WTC11 (cell line): Measurements from ENCODE around the gene XRCC4.

ENCODE experiments used
- CTCF ChIP-seq: fragments of 200-600 bp; IDR thresholded peaks from 2 replicates; pipeline ENCODE4 v1.8.0; 2022; ENCODE audit warnings: antibody characterized with exemption
- GRHL2 ChIP-seq: fragments of 250-450 bp; sonication (Bioruptor Pico); IDR thresholded peaks from 2 replicates; pipeline ENCODE4 v1.8.0; 2022; ENCODE audit warnings: mild to moderate bottlenecking, moderate library complexity; ENCODE audit not compliant: insufficient replicate concordance, severe bottlenecking
- GTF2I ChIP-seq: fragments of 250-450 bp; sonication (Bioruptor Pico); conservative IDR thresholded peaks from 2 replicates; pipeline ENCODE4 v1.4.0; 2021; ENCODE audit warnings: mild to moderate bottlenecking
- NR1H2 ChIP-seq: sonication (generic); formaldehyde crosslinking; IDR thresholded peaks from 2 replicates; pipeline ENCODE4 v1.9.0; 2021; ENCODE audit warnings: mild to moderate bottlenecking, moderate library complexity, missing genetic modification reagents
- PRDM15 ChIP-seq: sonication (generic); formaldehyde crosslinking; IDR thresholded peaks from 2 replicates; pipeline ENCODE4 v1.8.0; 2022; ENCODE audit warnings: missing genetic modification reagents
- RELA ChIP-seq: sonication (generic); formaldehyde crosslinking; IDR thresholded peaks from 2 replicates; pipeline ENCODE4 v1.8.1; 2022; ENCODE audit warnings: missing genetic modification reagents, mild to moderate bottlenecking, borderline replicate concordance
- TP53 ChIP-seq: sonication (generic); formaldehyde crosslinking; IDR thresholded peaks from 2 replicates; pipeline ENCODE4 v1.8.1; 2023; ENCODE audit warnings: mild to moderate bottlenecking, missing genetic modification reagents
- ZNF317 ChIP-seq: sonication (generic); formaldehyde crosslinking; IDR thresholded peaks from 2 replicates; pipeline ENCODE4 v1.8.1; 2023; ENCODE audit warnings: low read depth, mild to moderate bottlenecking, moderate library complexity, missing genetic modification reagents, borderline replicate concordance
- ZNF416 ChIP-seq: fragments of 250-450 bp; sonication (Bioruptor Pico); IDR thresholded peaks from 2 replicates; pipeline ENCODE4 v1.9.0; 2021; ENCODE audit warnings: mild to moderate bottlenecking, inconsistent platforms

GRCh38 chr5:83385812-83386211, 308.5 kb downstream of the XRCC4 start:
- TF ChIP-seq PRDM15, result no peak
- no peak for TF ChIP-seq ZNF416
- no peak for TF ChIP-seq TP53 (CRISPR knock-in tag)
- no peak for TF ChIP-seq CTCF
- no peak for TF ChIP-seq GTF2I (CRISPR knock-in tag)
- TF ChIP-seq NR1H2, result no peak
- TF ChIP-seq RELA, result no peak
- no peak for TF ChIP-seq ZNF317
- no peak for TF ChIP-seq GRHL2 (CRISPR knock-in tag)
